HG03354 (cell line): ENCODE data around the gene REPS1.

Experiments used
- ATAC-seq: cut with Tn5 transposase; IDR thresholded peaks from one replicate; pipeline ENCODE4 v1.9.1; 2021; ENCODE audit warnings: mild to moderate bottlenecking; ENCODE audit not compliant: unreplicated experiment, poor library complexity, severe bottlenecking

REPS1 gene

DNA sequence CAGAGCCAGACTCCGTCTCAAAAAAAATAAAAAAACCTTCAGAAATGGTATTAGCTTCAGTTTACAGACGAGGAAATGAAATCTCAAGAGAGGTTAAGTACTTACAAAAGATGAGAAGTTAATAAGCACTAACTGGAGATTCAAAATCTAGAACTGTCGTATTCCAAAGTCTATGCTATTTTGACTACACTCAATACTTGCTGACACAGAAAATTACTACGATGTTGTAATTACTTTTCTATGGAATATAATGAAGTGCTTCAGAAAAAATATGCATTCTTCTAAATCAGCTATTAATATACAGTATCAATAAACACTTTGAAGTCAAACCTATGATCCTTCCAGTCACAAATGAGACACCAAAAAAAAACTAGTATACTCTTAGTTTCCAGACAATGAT is 12.2 kb downstream of the REPS1 start:
- ATAC-seq, result no peak

DNA sequence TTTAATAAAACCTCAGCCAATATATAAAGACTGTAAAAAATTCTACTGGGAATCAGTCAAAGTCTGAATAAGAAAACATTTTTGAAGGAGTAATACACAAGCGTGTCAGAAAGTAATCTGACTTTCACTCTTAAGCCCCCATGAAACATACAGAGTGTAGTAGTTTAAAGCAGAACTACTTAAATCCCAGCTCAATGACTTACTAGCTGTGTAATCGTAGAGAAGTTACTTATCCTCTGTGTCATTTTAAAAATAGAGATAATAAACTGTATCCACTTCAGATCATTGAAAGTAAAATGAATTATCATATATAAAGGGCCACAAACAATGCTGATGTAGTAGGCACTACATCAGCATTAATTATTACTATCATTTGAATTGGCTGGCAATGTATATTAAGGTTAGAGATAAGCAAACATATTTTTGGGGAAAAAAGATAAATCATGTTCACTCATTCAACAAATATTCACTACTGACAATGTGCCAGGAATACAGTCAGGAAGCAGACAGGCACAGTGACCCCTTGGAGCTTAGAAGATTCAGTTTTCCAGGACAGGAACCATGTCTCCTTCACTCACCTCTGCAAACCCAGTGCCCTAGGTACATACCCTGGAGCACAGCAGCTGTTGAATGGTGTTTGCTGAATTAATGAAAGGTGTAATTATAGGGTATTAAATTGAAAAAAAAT is 14.4 kb downstream of the REPS1 start:
- no peak for ATAC-seq

DNA sequence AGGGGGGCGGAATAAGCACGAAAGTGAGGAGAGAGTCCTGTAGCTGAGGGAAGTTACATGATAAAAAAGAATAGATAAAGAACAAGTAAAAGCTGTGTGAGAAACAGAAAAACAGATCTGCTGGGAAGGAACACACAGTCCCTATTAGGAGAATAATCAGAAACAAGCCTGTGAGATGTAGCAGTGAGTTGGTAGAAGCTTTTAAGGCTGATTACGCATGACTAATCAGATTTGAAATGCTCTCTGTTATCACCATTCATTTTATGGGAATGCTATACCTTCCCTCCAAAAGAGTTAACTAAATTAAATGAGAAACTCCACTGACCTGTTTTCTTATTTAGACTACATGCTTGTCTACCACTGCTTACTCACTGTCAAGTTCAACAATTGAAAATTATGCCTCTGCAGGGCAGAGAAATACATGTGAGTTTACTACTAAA is 15.8 kb downstream of the REPS1 start:
- ATAC-seq, result no peak

DNA sequence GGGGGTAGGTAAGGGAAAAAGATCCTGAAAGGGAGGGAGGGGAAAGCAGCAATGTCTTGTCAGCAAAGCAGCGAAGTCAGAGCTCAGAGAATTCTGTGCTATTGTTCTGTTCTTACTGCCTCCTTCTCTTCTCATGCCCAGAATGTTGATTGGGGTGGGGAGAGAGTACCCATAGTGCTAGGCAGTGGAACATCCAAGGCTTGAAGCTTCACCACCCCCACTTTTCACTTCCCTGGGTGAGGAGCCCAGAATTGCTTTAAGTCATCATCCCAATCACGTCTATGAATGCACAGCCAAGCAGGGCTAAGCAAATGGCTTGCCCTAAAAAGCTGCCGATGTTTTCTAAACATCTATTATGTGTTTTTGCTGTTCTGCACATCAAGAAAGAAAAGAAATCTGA is 16.5 kb downstream of the REPS1 start:
- ATAC-seq, result no peak

DNA sequence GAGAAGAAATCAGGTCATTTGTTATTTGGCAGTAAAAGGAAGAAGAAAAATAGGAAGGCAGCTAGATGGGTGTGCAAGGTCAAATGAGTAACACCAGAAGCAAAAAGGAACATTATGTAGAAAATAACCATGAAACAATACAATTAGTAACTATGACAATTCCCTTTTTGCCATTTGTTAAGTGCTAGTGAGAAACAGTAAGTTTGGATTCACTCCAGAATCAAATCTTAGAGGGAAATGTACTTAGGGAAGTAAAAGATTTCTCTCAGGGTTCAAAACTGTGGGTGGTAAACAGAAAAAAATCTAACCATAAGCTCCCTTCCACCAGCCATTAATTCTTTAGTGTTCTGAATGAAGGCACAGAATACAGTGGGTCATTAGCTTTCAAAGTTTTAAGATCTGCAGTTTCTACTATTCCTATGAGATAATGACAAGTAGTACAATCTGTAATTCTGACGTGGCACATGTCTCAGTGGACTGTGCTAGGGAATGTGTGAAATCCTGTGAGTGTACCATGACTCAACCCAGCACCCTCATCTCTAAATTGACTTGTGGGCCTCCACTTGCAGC is 17.1 kb downstream of the REPS1 start:
- ATAC-seq, result no peak

DNA sequence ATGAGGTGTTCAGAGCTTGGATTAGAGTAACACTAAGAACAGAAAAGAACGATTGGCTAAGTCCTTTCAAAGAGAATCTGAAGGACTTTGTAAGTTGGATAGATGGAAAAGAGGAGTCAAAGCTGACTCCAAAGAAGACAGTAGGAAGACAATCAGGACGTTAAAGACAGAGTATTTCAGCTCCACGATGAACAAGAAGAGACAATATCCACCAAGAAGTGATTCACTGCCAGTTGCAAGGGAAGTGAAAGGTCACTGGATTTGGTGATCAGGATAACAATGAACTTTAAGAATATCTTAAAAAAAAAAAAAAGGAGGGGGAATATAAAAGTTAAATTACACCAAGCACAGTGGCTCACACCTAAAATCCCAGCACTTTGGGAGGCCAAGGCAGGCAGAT is 17.9 kb downstream of the REPS1 start:
- ATAC-seq, result no peak

DNA sequence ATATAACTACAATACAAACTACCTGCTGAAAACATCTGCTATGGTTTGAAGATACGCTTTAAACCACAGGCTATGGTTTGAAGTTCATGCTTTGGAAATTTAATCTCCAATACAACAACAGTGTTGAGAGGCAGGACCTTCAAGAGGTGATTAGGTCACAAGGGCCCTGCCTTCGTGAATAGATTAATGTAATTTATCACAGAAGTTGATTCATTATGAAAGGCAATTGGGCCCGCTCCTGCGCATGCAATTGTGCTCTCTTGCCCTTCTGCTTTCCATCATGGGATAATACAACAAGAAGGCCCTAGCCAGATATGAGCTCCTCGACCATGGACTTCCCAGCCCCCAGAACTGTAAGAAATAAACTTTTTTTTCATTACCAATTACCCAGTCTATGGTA is 21.2 kb downstream of the REPS1 start:
- ATAC-seq, result no peak

DNA sequence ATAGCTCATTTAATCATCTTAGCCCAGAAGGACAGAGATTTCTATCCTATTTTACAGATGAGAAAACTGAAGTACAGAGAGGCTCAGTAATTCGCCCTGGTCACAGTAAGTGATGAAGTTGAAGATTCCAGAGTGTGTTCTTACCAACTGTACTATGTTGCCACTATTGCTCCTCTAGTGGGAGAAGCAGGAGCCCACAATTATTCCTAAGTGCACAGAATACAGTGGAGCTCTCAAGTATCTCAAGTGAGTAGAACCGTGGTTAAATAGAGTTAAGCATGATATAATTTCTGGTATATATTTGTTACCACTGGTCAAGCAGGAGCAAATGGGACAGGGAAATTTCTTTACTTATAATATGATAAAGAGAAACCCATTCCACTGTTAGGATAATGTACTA is 22.1 kb downstream of the REPS1 start:
- no peak for ATAC-seq

DNA sequence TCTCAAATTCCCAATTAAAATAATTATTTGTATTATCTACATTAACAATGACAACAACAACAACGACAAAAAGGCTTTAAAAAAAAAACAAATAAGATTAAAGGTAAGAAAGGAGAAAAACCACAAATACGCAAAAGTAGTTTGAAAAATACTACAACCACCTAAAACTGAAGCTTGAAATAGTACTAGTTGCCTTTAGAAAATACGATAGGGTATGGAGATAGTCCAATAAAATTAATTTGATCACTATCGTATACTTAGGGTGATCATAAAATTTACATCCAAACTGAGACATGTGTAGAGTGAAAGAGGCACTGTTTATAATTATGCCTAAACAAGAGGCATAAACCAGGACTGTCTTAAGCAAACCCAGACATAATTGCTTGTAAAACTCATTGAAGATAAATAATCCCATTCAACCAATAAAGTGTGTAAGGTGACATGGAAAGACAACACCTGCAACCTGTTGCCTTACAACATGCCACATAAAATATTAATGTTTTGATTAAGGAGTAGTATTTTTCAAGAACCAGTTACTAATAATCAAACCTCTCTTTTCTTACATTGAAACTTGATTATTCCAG is 22.7 kb downstream of the REPS1 start:
- ATAC-seq, result no peak

DNA sequence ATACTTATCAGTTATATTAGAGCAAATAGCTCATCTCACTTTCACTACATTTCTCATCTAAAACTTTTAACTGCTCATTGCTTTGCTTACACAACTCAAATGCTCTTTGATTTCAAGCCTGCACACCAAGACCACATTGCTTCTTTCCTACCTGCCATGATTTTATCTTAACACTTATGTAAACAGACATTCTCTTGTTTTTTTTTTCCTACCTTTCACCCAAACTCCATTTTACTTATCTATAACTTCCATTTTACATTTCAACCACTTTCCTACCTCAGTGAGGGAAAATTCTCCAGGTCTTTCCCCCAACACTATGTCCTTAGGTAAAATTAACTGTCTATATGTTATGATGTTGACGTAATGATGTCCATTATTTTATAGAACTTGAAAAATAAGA is 24.0 kb downstream of the REPS1 start:
- ATAC-seq, result no peak

DNA sequence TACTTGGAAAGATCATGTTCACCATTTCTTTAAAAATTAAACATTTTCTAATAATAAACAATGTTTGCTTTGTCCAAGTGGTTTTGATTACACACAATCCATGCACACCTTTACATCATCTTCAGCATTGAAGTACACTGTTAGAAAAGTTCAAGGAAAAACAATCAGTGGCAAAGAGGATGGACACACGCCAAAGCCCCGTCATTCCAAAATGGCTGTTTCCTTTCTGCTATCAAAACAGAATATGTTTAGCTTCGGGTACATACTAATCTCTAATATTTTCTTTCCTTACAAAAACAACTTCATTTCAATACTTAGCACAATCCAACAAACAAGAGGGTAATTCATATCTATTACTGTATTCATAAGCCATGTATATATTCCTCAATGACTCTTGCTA is 24.5 kb downstream of the REPS1 start:
- ATAC-seq, result no peak

DNA sequence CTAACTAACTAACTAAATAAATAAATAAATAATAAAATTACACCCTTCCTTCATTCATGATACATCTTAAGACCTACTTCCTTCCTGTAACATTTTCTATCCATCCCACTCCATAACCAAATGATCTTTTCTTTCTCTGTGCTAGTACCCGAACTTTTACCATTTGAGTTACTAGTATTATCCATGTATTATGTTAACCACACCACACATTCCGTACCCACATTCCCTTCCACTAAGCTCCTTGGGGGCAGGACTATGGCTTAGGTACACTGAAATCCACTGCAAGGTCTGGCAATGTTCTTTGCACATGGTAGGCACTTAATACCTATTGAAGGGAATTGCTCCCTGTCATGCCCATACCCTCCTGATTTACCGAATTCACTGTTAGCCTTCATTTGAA is 24.9 kb downstream of the REPS1 start:
- no peak for ATAC-seq

DNA sequence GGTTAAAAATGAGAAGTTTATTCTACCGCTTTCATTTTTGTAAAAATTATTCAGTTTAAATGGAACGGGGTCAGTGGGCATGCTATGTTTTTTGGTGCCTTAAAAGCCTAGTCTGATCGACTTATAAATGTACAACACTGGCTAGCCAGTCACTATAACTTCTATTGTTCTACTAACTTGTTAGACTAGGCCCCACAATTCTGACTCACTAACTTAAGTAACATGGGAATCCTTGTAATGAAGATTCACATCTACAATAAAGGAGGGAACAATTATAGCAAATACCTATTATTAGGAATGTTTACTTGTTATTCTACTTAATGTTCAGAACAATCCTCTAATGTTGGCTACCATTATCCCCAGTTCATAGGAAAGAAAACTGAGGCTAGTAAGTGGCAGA is 28.5 kb downstream of the REPS1 start:
- no peak for ATAC-seq

DNA sequence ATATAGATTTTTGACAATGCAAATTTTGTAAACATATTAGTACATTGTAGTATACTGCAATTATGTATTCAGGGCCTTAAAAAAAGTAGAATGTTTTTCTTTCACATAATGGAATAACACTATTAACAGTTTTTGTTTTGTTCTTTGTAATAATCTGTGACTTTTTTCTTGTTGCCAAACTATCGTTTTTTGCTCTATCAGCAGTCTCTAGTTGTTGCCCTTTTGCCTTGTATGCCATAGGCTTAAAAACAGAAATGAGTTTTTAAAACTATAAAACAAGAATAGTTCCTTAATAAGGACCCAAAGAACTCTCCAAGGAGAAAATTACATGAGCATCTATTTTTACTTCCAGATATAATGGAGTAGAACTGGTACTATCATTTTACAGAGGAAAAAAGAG is 29.5 kb downstream of the REPS1 start:
- ATAC-seq, result no peak

DNA sequence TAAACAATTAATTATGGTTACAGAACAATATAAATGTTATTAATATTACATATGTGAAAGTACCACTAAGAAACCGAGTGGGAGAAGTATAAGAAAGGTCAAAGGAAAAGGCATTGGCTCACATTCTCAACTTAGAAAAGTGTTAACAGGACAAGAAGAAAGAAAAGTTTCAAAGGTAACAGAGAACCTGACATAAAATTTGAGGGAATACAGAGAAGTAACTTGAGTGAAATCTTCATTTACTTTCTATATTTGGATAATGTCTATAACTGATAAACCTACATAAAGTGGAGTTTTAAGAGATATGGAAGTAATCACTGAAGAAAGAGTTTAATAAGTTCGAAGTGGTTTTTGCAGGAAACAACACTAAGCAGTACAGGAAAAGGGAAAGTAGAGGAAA is 30.1 kb downstream of the REPS1 start:
- ATAC-seq, result no peak

DNA sequence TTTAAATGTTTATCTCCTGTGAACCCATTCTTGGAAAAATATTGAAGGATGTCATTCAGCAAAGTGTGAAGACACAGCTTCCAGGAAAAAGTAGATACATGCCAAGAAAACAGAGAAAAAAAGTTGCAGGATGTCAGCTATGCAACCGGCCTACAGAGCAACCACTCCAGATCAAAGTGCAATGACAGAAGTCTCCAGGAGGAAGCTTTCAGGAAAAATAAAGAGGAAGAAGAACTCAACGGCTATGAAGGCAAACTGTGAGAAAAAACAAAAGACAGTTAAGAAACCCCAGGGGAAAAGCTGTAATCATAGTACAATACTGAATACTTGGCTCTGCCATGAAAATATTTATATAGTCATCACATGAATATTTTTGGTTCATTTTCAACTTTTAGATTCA is 30.6 kb downstream of the REPS1 start:
- no peak for ATAC-seq

DNA sequence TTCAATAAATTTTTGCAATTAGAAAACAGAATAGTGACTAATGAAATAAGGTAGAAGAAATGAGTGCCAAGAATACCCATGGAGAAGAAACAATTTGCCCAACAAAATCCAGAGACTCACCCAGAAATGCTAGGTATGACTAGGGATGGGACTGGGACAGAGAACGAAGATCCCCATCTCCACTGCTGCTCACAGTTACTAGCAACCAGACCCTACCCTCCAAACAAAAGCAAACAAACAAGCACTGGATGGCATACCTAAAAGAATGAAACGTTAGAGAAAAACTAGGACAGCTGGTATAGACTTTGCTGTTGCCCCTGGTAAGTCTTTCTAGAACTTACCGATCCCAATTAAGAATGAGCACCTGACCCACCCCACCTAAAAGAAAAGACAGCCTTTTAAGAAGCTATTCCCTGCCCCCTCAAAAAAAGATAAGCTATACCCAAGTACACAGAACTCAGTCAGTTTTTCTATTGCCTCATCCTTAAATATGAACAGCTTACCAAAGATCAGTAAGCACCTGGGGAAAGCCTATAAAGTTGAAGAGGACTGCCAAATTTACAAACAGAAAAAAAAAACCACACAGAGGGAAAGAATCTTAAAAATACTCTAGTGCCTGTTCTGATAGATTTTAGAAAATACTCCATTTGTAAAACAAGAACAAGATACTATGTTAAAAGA is 31.7 kb downstream of the REPS1 start:
- no peak for ATAC-seq

DNA sequence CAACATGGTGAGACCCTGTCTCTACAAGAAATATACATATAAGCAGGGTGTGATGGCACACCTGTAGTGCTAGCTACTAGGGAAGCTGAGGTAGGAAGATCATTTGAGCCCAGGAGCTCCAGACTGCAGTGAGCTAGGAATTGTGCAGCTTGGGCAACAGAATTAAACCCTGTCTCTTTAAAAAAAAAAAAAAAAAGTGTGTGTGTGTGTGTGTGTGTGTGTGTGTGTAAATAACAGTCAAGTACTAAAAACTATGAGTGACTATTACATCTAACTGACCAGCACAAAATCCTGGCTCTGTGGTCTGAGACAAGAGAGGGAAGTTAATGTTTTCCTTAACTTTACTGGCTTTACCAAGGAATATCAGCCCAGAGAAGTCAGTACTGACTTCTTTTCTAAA is 32.8 kb downstream of the REPS1 start:
- ATAC-seq, result no peak

DNA sequence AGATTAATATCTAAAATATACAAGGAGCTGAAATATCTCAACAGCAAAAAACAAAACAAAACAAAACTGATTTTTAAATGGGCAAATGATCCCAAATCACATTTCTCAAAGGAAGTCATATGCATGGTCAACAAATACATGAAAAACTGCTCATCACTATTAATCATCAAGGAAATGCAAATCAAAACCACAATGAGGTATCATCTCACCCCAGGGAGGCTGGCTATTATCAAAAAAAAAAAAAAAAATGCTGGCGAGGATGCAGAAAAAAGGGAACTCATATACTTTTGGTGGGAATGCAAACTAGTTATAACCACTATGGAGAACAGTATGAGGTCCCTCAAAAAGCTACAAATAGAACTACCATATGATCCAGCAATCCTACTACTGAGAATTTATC is 34.6 kb downstream of the REPS1 start:
- ATAC-seq, result no peak

DNA sequence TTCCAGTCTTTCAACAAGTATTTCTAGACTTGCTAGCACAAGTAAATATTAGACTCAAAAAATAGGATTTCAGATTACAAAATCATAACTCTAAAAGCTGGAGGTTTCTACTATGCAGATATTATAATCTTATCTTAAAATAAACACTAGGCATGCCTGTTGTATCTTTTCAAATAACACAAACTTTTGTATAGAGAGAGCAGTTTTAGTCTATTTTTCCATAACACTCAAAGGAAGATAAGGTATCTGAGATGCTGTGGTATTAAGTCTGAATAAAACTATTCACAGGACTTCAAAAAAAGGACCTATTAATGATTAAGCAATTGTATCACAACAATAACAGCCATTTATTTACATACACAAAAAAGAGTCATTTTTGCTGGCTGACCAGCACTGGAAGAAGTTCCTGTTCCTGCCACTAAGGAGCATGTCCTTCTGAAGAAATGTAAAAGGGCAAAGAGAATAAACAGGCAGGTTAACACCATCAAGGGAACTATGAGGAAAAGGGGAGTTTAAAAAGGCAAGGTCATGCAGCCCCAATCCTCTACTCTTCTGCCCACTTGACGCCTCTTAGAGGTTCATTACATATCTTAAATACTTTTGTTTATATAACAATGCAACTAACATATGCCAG is 39.4 kb downstream of the REPS1 start:
- peak; percentile 55 for ATAC-seq

DNA sequence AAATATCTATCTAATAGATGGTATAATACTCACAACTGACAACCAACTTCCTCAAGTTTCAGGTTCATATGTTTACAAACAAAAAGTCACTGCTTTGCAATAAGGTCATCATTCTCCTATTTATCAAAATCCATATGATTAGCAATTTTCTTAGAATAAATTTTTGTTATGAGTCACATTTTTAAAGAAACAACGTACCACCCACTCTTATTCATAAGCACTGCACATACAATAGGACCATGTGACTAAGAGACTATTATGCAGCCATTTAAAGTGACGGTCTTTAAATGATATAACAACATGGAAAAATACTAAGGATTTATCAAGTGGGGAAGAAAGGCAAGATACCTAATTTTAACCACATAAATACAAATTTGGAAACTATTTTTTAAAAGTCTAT is 40.0 kb downstream of the REPS1 start:
- no peak for ATAC-seq
